GM10847 (cell line): ENCODE data around the gene PAQR4.

ENCODE experiments used
- POLR2A ChIP-seq: IDR thresholded peaks from 2 replicates; pipeline ENCODE4 v1.6.1; 2011; ENCODE audit not compliant: insufficient read length; ENCODE audit errors: extremely low read depth

PAQR4 gene

GRCh38 chr16:2956579-2956956 lies 12.6 kb upstream of the PAQR4 start:
- TF ChIP-seq POLR2A, result no peak

GRCh38 chr16:2959206-2959605 lies 9.9 kb upstream of the PAQR4 start:
- no peak for TF ChIP-seq POLR2A

GRCh38 chr16:2960183-2961010 lies 8.8 kb upstream of the PAQR4 start:
- TF ChIP-seq POLR2A, result no peak

GRCh38 chr16:2962334-2963073 lies 6.6 kb upstream of the PAQR4 start:
- no peak for TF ChIP-seq POLR2A

- TF ChIP-seq POLR2A, result no peak
These were observed 6.0 kb upstream of the PAQR4 start for GRCh38 chr16:2963074-2963722.

DNA sequence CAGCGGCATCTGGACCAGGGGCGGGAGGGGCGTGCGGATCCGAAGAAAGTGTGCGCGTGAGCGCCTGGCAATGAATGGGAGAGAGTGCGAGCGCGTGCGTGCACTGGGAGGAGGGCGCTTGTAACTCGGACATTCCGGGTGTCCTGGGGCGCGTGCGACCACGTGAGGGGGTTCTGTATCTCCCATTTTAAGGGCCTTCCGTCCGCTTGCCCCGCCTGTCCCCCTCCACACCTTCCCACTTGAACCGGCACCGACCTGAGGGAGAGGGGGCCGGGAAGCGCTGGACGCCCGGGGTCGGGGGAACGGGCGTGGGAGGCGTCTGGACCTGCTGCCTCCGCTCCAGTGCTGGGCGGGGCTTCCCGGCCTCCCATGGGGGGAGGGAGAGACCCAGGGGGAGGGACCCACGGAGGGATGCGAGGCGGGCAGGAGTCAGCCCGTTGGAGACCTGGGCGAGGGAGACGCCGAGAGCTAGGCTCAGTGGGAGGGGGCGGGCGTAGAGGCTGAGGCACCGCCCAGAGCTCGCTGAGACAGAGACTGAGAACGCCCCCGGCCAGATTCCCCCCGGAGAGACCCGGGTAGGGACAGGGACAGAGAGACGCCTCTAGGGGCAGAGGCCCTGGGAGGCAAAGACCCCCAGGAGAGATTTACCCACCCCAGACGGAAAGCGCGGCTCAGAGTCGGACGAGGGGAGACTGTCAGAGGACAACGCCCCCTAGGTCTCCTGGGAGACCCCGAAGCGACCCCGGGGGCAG lies 5.2 kb upstream of the PAQR4 start, which contains the start of gene KREMEN2:
KREMEN2 (plus strand) TSS at position 553 of the 752 bp plus-strand sequence. CDS start 246 bp downstream, outside the sequence.
- no peak for TF ChIP-seq POLR2A

DNA sequence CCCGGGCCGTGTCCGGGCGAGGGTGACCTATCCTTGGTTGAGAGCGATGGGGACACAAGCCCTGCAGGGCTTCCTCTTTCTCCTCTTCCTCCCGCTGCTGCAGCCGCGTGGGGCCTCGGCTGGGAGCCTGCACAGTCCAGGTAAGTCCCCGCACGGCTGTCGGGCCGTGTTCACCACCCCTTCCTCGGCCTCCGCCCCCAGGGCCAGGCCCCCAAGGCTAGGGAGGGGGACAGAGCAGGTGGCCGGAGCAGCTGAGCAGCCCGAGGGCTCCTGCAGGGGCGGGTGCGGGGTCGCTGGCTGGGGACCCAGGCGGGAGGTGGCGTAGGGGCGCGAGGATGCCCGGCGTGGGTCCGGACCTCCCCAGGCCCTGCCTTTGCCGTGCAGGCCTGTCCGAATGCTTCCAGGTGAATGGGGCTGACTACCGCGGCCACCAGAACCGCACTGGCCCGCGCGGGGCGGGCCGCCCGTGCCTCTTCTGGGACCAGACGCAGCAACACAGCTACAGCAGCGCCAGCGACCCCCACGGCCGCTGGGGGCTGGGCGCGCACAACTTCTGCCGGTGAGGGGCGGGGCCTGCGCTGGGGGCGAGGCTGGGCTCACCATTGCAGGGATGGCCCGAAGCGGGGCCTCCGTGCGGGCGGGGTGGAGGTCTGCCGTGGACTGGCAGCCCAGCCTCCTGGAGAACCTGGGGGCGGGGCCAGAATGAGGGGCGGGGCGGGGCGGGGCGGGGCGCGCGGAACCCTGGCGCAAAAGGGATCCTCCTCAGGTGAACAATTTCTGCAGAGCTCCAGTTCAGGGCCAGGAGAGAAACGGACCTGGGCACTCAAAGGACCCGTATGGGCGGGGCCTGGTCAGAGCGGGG lies 4.4 kb upstream of the PAQR4 start:
- no peak for TF ChIP-seq POLR2A

DNA sequence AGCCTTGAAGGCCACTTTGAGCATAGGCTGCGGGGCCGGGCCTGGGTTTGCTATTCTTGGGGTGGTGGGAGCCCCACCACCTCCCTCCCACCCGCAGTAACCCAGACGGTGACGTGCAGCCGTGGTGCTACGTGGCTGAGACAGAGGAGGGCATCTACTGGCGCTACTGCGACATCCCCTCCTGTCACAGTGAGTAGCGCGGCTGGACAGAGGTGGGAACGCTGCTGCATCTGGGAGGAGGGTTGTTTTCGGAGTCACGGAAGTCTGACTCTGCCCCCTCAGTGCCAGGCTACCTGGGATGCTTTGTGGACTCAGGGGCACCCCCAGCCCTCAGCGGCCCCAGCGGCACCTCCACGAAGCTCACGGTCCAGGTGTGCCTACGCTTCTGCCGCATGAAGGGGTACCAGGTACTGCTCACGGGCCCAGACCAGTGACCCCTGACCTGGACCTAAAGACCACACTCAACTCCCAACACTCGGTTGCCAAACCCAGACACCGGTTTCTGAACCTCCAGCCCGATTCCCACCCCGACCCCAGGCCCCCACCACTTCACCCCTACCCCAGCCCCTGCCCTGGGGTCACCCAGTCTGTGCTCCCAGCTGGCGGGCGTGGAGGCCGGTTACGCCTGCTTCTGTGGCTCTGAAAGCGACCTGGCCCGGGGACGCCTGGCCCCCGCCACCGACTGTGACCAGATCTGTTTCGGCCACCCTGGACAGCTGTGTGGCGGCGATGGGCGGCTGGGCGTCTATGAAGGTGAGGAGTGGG lies 2.9 kb upstream of the PAQR4 start:
- TF ChIP-seq POLR2A, result no peak

GRCh38 chr16:2966808-2967191 lies 2.3 kb upstream of the PAQR4 start:
- no peak for TF ChIP-seq POLR2A

DNA sequence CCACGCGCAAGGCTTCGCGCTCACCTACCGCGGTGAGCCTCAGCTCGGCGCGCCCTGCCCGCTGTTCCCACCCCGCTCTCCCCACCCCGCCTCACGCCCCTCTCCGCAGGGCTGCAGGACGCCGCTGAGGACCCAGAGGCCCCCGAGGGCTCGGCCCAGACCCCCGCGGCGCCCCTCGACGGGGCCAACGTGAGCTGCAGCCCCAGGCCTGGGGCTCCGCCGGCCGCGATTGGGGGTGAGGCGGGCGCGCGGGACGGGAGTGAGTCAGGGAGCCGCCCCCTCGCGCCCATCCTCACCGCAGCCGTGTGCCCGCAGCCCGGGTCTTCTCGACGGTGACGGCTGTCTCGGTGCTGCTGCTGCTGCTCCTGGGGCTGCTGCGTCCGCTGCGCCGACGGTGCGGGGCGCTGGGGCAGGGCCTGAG lies 1.9 kb upstream of the PAQR4 start:
- no peak for TF ChIP-seq POLR2A

DNA sequence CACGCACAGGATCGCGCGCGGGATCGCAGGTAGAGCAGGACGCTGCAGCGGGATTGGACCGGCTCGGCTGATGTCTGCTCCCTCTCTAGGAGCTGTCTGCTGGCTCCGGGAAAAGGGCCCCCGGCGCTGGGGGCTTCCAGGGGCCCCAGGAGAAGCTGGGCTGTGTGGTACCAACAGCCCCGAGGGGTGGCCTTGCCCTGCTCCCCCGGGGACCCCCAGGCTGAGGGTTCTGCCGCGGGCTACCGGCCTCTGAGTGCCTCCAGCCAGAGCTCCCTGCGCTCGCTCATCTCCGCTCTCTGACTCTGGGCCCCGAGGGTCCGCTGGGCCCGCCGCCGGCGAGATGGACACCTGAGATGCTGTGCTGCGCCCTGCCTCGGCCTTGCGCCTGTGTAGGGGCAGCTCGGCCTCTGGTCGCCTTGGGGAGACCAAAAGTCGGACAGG lies 1.4 kb upstream of the PAQR4 start:
- no peak for TF ChIP-seq POLR2A

DNA sequence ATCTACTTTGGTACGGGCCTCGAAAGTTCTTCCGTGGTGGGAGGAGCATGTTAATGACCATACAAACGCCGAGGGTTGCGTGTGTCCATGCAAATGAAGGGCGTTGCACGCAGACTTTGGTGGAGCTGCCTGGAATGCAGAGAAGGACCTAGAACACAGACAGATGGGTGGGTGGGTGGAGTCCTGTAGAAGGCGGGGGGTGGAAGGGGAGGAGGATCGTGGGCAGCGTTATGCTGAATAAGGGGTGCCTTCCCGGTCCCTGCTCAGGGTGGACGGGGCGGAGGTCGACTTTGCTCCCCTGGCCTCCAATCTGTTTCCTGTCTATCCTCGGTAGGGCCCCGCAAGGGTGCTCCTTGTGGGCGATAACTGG lies 795 bp upstream of the PAQR4 start:
- TF ChIP-seq POLR2A, result no peak
